ENCODE measurements around the gene CDH4.

DNA sequence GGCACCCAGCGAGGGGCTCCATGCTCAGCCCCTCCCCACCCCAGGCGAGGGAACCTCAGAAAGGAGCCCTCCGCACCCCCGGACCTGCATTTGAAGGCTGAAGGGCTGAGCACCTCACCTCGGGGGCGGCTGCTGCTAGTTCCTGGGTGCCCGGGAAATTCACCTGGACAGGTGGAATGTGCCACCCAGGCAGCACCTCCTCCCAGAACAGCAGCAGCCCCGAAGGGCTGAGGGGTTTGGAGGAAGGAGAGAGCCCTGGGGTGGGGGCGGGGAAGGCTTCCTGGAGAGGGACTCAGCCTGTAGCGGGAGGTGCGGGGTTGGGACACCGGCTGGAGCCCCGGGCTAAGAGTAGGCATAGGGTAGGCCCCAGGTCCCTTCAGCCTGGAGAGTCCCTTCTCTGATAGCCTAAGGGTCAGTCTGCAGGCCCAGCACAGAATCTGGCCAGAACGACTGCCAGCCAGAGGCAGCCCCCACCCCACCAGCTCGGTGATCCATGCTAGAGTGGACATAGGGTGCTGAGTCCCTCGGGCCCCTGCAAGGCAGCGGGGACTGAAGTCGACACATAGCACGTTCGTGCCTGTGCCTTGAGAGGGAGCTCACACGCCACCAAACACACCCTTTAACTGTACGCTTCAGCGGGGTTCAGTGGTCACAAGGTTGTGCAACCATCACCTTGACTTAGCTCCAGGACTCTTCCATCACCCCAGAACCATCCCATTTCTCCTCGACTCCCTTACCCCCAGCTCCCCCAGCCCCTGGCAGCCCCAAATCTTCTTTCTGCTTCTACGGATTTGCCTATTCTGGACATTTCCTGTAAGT is 632.7 kb downstream of the CDH4 start:
- TF ChIP-seq PBX3 (CRISPR knock-in tag; IDR thresholded peaks at IDR 0.05; ENCODE audit: borderline replicate concordance) (no peak), ZFP1 (CRISPR knock-in tag; IDR thresholded peaks at IDR 0.05) (no peak), FLYWCH1 (CRISPR knock-in tag; IDR thresholded peaks at IDR 0.05) (no peak), LRRFIP1 (CRISPR knock-in tag; conservative IDR thresholded peaks at IDR 0.05) (no peak), NR2F1 (CRISPR knock-in tag; IDR thresholded peaks at IDR 0.05) (no peak), JUN (CRISPR knock-in tag; IDR thresholded peaks at IDR 0.05) (no peak), ZNF292 (CRISPR knock-in tag; IDR thresholded peaks at IDR 0.05; ENCODE audit: borderline replicate concordance, low read depth) (no peak), POLR2A (IDR thresholded peaks at IDR 0.05; ENCODE audit: insufficient read depth in 1 of 2, low read depth in 2 of 2, low read length in 2 of 2) (no peak), NFYB (CRISPR knock-in tag; IDR thresholded peaks at IDR 0.05) (no peak), NFE2L2 (IDR thresholded peaks at IDR 0.05; ENCODE audit: low read length) (no peak)

Measured in HepG2 (cell line).